Measurements from ENCODE around the gene MAGI2. TPM values are rescaled to one million over a fixed set of nuclear protein-coding genes. Genes with fewer than 3 reads are reported as not detected.
A peak's percentile ranks its signal among the peaks of the same experiment; 100 is the strongest.

Gene MAGI2
- polyA plus RNA-seq (ENCODE audit: insufficient read length in 10 of 10): 1 to 10 TPM; 3.9 to 8.2 (median 5.2) TPM
- long read RNA-seq, donor 1: 0 reads
- long read RNA-seq, donor 2: 0 reads
- long read RNA-seq, donor 3: 0 reads
- long read RNA-seq, donor 4: 0 reads
- long read RNA-seq, donor 5: 0 reads
- long read RNA-seq, donor 6: 0 reads
- long read RNA-seq, donor 7, partial matches to known transcripts: 0 of 2 reads
- long read RNA-seq, donor 7, other reads (novel, unspliced or antisense): 0 of 2 reads
- long read RNA-seq, donor 8: 0 reads
- long read RNA-seq, donor 9: 0 reads

DNA sequence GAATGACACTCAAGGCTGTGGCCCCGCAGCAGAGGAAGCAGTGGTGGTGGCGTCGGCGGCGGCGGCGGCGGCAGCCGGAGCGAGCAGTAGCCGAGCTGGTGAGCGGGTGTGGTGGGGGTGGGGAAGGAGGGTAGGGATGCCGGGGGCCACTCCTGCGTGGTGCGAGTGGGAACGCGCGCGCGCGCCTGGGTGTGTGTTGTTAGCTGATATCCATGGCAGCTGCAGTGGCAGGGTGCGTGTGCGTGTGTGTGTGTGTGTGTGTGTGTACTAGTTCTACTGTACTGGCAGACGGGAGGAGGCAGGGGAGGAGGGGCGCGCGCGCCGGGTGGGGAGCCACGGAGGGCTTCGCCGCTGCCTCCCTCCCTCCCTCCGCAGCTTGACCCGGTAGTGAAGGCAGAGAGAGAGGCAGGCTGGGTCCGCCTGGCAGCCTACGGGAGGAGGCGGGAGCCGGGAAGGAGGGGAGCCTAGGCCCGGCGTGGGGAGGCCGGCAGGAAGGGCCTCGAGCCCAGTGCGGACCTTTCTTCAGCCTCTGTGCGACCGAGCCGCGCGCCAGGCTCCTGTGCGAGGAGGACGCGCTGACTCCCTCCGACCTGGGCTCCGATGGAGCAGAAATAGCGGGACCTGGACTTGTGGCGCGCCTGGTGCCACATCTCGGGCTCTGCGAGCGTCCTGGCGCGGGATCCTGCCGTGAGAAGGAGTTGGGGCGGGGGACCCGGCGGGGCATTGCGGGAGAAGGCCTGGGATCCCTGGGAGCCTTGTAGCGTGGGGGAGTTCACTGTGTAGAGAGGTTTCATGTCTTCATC is at the start of gene MAGI2:
Gene MAGI2 (minus strand): TSS at position 110 of the 803 bp plus-strand sequence. CDS start 347 bp downstream, outside the sequence.
- DNase-seq: peak; percentile 73 to 95 (median 87)

DNA sequence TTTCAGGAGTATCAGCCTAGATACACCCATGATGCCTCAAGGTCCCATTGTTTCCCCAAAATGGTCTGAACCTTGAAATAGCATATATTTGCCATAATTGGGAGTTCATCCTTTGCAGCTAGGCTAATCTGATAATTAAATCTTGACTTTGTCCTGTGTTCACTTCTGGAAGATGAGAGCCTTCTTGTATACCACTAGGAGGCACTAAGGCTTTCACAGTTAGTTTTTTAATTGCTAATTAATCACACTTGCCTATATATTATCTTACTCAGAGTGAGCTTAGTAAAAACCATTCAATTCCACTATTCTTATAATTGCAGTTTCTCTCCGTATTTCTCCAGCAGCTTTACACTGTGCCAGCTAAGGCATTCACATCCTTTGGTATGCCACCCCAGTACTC is 48.7 kb upstream of the MAGI2 start:
- no peak for DNase-seq

DNA sequence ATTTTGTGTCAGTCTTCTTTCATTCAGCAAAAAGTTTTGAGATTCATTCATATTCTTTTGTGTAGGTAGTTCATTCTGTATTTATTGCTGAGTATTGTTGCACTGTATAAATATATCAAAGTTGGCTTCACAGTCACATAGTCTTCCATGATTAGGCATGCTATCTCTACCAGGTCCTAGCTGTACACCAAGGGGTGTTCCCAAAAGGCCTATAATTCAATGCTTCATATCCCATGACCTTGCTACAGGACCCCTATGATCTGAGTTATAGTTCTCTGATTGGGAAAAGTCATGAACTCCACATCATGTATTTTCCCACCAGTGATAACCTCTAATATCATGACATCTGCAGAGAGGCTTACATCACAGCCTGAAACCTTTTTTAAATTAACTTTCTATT is 47.3 kb upstream of the MAGI2 start:
- no peak for DNase-seq

DNA sequence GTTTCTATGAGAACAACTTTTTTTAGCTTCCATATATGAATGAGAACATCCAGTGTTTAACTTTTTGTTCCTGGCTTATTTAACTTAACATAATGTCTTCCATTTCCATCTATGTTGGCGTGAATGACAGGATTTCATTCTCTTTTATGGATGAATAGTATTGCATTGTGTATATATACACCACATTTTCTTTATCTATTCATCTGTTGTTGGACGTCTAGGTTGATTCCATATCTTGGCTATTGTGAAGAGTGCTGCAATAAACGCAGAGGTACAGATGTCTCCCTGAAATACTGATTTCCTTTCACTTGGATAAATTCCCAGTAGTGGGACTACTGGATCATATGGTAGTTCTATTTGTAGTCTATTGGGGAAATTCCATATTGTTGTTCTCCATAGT is 44.3 kb upstream of the MAGI2 start:
- no peak for DNase-seq

DNA sequence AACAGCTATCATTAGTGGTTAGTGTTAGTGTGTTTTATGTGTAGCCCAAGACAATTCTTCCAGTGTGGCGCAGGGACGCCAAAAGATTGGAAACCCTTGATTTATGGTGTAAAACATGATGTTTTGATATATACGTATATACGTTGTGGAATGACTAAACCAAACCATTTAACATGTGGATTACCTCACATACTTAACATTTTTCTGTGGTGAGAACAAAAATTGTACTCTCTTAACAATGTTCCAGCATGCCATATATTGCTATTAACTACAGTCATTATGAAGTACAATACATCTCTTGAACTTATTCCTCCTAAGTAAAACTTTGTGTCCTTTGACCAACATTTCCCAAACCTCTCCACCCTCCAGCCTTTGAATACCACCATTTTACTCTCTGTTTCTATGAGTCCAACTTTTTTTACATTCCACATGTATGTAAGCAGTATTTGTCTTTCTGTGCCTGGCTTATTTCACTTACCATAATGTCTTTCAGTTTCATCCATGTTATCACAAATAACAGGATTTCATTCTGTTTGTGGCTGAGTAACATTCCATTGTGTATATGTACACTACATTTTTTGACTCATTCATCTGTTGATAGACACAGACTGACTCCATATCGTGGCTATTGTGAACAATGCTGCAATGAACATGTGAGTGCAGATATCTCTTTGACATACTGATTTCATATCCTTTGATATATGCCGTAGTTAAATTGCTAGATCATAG is 42.2 kb upstream of the MAGI2 start:
- peak in 1 of 3 donors; percentile 90 for DNase-seq

DNA sequence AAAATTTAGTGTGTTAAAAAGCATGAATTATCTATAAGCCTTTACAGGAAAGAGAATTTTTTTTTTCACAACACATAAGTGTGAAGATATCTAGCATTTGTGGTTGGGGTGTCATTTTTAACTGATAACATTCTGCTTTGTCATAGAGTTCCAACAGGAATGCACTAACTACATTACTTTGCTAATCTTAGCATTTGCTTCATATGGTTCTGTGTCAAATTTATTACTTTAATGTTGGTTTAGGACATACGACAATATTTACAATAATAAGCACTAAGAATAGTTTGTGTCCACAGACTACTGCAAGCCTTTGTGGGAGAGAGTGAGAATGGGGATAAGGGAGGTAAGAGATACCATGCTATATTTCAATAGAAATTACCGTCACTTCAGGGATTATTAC is 40.6 kb upstream of the MAGI2 start:
- DNase-seq: no peak

DNA sequence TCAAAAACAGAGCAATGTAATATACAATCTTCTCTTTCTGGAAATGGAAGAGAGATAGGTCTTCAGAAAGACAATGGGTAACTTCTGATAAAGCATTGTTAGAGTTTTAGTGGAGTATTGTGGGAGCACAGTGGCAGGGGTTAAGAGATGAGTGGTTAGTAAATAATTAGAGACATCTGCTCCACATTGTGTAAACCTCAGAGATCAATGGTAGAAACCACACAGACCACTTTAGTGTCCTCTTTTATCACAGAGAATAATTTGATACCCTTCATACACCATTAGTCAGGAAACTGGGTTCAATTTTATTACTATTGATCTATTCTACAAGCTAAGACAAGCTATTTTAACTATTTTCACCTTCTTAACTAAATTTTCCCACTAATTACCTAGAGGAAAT is 35.9 kb upstream of the MAGI2 start:
- DNase-seq: no peak

DNA sequence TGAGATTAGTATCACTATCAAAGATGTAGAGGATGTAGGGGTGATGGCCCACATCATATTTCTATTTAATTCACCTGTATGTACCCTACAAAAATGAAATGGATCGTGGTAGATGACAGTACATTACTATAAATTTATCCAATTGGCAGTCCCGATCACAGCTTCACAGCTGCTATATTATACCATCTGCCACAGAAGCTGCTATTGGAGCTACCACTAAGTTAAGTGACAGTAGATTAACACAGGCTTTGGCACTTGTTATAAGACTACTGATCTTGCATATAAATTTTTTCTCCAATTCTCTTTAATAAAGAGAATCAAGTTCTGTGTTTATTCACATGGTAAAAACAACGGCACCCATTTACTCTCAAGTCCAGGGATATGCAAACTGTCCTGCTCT is 24.9 kb upstream of the MAGI2 start:
- no peak for DNase-seq

DNA sequence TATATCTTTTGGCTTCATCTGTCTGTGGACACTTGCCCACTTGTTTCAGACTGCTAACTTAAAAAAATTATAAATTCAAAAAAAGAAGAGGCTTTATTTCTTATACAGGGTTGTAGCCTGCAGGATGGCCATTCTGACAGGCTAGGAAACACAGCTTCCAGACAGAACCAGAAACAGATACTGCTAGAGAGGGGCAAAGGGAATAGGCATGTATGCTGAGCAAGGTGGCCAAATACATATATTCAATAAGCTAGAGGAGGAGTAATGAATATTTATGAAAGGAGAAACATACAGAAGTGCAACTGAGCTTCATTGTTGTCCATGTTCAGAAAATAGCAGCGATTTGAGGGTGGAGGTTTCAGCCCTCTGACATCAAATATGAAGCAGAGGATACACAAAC is 22.0 kb upstream of the MAGI2 start:
- no peak for DNase-seq

DNA sequence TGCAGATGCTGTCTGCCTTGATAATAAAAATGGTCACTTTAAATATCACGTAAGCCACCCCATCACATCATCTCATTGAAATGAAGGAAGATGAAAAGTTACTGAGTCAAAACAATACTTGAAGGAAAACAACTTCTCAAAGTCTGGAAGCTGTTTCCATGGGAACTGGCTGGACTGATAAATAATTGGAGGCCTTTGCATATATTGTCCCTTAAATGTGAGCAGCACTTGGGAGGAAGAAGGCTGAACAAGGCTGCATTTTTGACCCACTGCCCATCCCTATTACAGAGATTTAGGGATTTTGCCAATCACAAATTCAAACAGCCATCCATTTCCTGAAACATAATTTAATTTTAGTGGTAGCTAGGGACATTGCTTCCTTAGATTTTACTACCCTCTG is 18.2 kb upstream of the MAGI2 start:
- peak in 2 of 3 donors; percentile 31 to 63 for DNase-seq

DNA sequence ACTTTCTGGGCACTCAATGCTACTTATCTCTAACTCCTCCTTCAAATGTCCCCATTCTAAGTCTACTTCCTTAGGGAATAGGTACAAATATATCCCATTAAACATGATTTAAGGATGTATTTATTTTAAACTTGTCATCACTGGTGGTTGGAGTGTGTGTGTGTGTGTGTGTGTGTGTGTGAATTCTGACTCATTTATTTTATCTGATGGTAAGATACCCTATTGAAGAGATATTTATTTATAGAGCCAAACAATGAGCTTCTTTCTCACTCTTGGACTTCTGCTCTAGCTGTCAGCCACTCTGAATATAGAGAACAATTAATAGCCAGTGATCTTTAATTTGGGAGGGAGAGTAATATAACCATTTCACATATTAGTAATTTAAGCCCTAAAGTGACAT is 17.8 kb upstream of the MAGI2 start:
- no peak for DNase-seq

DNA sequence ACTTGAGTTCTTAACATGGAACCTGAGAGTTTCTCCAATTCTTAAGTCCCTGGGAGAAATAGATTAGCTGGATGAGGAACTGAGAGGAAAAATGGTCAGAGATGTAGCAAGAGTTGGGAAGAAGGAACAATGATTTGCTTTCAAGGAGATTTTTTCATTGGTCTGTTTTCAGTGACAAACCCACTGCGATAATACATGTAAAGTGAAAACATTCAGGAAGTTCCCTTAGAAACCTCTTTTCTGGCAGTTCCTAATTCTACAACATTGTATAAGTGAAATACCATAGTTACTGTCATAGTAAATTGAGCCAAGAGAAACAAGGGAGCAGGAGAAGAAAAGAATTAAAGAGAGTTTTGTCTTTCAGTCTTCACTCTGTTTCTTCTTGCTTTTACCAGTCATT is 12.1 kb upstream of the MAGI2 start:
- peak in 1 of 3 donors; percentile 22 for DNase-seq

DNA sequence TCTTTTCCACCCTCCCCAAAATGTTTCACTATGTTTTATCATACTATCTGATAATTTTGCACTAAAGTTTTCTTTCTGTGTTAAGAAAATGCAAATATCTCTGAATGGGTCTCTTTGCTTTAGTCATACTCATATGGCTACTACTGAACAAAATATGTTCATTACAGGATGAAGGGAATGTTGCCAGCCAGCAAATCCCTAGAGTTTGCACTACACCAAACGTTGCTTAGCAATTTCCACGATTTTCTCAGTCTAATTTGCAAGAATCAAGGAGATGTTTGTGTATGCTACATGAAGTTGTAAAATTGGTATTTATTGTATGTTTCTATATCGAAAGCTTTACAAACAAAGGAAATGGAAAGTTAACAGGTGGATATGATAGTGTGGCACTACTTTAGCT is 10.6 kb upstream of the MAGI2 start:
- DNase-seq: no peak

DNA sequence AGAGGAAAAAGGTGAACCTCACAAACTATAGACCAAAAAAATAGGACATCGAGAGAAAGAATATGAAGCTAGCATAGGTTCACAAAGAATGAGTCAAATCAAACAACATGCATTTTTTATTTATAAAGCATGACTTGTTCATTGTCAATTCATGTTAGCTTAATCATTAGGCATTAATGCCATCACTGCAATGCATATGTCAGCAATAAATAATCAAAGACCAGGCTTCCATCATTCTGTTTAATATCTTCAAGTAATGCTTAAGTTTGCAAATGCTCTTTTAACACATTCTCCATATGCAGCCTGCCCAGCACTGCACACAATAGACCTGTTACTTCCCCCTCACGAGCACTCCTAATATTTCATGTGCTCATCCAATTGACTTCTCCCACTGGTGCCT is 8.9 kb upstream of the MAGI2 start:
- no peak for DNase-seq

DNA sequence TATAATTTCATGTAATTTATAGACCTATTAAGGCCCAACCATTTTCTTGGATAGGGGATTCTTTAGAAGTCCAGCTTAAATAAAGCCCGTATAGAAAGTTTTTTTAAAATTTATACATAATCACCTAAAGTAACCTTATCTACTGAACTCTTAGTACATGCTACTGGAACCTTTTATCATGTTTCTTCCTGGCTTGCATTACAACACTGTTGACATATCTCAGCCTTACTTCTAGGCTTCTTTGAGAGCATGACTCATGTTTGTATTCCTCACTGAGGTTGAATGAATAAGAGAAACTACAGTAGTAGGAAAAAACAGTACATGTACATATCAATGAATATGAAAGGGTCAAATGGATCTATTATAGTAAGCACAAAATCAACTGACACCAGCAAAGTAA is 8.2 kb upstream of the MAGI2 start:
- DNase-seq: no peak

DNA sequence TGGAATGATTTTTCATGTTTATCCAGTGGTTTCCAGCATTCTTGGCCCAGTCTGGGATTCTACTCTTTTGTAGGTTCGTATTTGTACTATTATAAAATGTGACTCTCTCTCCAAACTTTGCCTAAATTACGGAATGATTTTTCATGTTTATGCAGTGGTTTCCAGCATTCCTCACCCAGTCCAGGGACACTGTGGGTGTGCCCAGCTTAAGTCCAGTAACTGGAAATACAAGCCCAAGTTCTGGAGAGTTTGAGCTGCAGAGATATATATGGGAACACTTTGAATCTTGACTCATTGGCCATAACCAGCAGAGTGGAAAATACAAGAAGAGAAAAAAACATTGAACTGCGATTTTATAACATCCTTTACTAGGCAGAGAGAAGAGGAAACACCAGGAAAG is 5.9 kb upstream of the MAGI2 start:
- no peak for DNase-seq

DNA sequence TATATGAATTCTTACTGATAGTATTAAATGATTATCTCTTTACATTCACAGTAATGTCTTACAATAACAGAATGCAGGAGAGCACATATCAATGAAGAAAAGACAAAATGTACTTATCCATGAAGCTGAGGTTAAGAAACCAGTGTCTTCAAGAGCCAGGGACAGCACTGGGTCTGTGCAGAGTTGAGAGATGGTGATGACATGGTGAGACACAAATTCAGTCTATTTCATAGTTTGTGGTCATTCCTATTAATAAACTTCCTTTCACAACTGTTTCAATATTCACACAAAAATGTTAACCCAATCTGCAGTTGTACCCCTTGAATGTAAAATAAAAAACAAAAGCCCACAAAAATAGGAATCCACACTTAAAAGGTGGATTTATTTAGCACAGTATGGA is 5.3 kb upstream of the MAGI2 start:
- no peak for DNase-seq

DNA sequence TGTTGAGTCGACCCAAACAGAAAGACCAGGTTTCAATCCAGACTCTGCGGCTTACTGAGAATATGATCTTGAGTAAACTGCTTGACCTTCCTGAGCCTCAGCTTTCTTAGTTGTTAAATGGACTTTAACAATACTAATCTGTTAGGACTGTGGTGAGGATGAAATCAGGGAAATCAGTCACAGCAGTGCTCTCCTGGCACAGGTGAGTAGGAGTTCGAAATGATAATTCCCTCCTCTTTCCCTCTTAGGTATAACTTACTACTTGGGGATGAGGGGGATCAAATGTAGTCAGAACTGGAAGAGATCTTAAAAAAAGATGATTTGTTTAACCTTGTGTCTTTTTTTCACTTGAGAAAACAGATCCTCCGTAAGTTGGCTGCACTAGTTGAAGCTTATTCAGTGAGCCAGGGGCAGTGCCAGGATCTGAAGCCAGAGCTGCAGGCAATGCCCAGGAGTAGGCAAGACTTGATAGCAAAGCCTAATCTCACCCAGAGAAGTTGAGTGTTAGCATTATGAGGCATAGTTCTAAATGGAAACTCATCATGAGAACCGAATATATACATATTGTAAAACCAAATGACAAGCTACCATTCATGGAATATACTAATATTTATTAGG is 1.8 kb upstream of the MAGI2 start:
- DNase-seq: no peak

DNA sequence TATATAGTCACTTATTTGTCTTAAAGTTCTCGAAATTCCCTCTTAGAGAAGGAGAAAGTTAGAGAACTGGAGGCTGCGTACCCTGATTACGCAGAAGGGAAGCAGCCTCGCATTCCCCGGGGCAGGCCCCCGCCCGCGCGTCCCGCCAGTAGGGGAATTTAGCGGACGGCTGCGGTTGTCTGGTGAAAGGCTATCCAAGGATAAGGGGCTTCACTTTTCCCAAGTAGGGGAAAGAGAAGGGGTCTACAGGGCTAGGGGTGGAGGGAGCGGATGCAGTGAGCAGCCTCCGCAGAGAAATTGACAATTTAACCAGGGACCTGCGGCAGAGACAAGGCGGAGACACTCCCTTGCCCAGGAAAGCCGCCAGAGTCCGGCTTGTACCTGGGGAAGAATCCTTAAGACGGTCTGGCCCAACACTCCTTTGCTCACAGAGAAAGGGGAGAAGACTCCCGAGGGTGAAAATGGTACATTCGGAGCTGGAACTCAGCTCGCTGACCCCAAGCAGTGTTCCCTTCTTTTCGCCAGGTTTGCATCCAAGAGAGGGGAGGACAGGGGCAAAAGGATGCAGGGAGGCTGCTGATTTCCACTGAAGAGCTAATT is 994 bp upstream of the MAGI2 start:
- DNase-seq: no peak

DNA sequence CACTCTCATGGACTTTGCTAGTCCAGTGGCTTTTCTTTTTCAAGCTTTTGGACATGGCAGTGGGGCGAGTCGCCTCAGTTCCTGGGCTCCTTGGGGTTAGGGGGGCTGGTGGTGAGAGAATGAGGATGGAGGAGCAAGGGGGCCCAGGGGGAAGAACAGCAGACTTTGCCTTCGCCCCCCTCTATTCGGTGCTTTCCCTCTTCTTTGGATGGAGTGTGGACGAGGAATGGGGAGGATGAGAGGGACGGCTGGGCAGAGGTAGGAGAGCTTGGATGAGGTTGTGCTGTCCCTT is 255 bp downstream of the MAGI2 start:
- no peak for DNase-seq

DNA sequence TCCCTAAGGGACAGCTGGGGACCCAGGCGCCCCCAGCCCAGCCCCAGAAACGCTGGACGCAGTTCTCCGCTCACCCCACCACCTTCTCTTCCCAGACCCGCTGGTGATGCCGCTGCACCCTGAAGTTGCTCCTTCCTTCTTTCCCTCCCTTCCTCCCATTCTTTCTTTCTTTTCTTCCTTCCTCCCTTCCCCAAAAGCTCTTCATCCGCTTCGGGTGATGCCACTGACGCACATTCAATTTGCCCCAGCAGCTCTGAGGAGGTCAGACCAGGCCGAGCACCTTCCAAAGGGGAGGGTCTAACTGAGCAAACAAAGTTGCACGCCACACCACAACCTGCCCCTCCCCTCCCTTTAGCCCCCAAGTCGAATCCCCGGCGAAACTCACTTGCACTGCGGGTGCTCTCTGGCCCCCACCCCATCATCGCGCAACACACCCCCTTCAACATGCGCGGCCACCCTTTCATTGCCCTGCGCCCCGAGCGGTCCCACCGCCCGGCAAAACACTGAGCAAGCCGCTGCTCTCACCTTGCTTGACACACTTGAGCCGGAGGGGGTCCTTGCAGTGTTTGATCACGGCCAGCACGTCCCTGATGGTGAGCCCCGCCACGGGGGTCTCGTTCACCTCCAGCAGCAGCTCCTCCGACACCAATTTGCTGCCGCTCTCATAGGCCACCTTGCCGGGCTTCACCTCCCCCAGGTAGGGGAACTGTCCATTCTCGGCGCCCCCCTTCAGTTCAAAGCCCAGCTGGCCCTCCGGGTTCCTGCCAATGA is 787 bp downstream of the MAGI2 start:
- DNase-seq: peak in 2 of 3 donors; percentile 27 to 74
